Epithelial cell of proximal tubule (primary cell): Measurements from ENCODE around the gene GREB1. TPM values are rescaled to one million over a fixed set of nuclear protein-coding genes. Genes with fewer than 3 reads are reported as not detected.

Experiments used
- DNase-seq: peaks from one replicate; pipeline ENCODE4 v3.0.0-alpha.2; 2011; ENCODE audit warnings: low read depth
- H3K4me3 ChIP-seq: 2 replicates; pipeline ENCODE4 v1.5.1; 2011; ENCODE audit warnings: low read depth, mild to moderate bottlenecking, low read length
- total RNA-seq: library from RNA; depleted of rRNA; stranded (reverse); fragments of >200 nt; gene quantifications from 2 replicates; pipeline ENCODE4 v1.2.3, GENCODE V29; 2015
- TF ChIP-seq, protein P1 (sequence below): conservative IDR thresholded peaks from 2 replicates; pipeline ENCODE4 v1.5.1; 2012; ENCODE audit warnings: low read depth, mild to moderate bottlenecking, low read length

Gene GREB1
- total RNA-seq, 1 donor from 2014 or later: 0.12 TPM

DNA sequence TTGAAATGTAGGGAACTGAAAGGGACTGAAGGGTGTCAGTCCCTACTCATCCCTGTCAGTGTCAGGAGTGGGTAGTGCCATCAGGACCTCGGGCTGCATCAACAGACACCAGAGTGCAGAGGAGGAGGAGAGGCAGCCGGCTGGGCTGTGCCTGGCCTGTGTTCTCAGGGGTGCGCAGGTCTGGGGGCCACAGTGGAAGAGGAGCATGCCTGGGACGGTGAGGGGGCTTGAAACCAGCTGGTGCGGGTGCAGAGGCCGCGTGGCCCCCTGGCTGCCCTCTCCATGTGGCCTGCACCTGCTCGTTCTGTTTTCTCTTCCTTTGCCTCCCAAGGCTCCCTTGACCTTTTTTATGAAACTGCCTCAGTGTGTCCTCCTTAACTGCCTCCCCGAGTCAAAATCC is 94.8 kb downstream of the GREB1 start:
- TF ChIP-seq, protein P1, sequence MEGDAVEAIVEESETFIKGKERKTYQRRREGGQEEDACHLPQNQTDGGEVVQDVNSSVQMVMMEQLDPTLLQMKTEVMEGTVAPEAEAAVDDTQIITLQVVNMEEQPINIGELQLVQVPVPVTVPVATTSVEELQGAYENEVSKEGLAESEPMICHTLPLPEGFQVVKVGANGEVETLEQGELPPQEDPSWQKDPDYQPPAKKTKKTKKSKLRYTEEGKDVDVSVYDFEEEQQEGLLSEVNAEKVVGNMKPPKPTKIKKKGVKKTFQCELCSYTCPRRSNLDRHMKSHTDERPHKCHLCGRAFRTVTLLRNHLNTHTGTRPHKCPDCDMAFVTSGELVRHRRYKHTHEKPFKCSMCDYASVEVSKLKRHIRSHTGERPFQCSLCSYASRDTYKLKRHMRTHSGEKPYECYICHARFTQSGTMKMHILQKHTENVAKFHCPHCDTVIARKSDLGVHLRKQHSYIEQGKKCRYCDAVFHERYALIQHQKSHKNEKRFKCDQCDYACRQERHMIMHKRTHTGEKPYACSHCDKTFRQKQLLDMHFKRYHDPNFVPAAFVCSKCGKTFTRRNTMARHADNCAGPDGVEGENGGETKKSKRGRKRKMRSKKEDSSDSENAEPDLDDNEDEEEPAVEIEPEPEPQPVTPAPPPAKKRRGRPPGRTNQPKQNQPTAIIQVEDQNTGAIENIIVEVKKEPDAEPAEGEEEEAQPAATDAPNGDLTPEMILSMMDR: no peak
- no peak for DNase-seq
- no peak overlapping the region for H3K4me3 ChIP-seq

DNA sequence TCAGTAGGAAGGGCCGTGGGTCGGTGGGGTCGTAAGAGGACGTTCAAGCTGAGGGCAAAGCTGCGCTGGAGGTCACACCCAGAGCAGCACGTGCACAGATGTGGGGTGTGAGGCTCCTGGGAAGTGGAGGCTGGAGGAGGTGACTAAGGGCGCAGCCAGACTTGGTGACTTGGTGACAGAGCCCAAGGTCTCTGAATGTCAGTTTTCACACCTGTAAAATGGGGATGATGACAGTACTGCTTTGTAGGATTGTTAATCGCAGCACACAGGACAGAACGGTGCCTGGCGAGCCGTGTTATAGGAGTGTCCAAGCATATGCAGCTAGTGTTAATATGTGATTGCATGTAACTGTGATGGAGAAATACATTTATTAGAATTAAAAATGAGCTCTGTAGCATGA is 95.4 kb downstream of the GREB1 start:
- TF ChIP-seq, protein P1: no peak
- no peak for DNase-seq
- no peak overlapping the region for H3K4me3 ChIP-seq

DNA sequence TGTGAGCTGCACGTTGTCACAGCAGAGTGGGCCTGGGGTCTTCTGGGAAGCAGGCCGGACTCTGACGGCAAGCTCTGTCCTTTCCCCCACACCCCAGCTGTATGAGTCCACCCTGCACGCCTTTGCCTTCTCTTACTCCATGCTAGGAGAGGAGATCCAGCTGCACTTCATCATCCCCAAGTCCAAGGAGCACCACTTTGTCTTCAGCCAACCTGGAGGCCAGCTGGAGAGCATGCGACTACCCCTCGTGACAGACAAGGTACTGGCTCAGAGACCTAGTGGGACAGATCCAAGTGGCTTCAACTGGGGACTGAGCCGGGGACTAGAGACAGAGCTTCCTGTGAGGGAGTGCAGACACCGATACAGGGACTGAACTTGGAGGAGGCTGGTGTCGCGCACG is 96.0 kb downstream of the GREB1 start:
- TF ChIP-seq, protein P1: no peak
- DNase-seq: no peak
- no peak overlapping the region for H3K4me3 ChIP-seq

DNA sequence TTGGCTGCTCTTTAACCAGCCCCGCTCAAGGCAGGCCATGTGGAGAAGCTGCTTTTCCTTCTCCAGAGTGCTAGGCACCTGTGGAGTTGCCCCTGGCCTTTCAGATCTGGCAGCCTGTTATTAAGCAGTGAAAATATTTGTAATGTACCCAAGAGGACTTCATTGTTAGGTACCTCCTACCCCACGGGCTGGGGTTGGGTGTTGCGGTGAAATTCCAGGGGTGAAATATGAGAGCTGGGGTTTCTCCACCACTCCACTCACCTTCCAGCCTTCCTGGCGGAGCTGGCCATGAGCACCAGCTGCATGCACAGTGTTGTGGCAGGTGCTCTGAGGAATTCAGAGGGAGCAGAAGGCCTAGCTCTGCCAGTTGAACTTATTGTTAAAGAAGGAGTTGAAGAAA is 97.0 kb downstream of the GREB1 start:
- no peak overlapping the region for H3K4me3 ChIP-seq
- TF ChIP-seq, protein P1: no peak
- no peak for DNase-seq

DNA sequence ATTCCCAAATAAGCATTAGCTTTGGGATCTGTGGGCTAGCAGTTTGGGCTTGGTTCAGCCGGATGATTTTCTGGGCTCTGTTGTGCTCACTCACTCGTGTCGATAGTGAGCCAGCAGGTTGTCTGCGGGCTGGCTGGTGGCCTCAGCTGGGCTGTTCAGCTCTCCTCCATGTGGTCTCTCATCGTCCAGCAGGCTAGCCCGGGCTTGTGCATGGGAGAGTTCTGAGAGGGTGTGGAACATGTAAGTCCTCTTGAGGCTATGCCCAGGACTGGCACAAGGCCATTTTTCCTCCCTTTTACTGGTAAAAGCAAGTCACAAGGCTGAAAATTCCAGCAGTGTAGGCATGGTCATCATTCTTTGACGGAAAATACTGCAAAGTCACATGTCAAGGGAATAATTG is 97.6 kb downstream of the GREB1 start:
- no peak overlapping the region for H3K4me3 ChIP-seq
- no peak for DNase-seq
- TF ChIP-seq, protein P1: no peak

DNA sequence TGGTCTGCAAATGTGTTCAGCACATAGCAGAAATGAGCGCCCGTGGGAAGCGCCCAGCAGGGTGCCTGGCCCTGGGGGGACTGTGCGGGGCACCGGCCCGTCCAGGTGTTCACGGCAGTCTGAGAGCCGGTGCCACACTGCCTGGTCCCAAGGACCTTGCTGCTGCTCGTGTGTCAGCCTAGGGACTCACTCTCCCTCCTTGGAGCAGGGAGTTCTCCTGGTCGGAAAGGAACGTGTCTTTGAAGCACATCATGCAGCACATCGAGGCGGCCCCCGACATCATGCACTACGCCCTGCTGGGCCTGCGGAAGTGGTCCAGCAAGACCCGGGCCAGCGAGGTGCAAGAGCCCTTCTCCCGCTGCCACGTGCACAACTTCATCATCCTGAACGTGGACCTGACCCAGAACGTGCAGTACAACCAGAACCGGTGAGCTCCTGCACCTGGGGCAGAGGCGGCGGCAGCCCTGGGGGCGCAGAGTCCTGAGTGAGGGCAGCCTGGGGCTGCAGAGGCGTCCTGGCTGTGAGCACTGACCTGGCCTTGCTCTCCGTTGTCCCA is 100.2 kb downstream of the GREB1 start:
- DNase-seq: no peak
- no peak overlapping the region for H3K4me3 ChIP-seq
- TF ChIP-seq, protein P1: no peak

DNA sequence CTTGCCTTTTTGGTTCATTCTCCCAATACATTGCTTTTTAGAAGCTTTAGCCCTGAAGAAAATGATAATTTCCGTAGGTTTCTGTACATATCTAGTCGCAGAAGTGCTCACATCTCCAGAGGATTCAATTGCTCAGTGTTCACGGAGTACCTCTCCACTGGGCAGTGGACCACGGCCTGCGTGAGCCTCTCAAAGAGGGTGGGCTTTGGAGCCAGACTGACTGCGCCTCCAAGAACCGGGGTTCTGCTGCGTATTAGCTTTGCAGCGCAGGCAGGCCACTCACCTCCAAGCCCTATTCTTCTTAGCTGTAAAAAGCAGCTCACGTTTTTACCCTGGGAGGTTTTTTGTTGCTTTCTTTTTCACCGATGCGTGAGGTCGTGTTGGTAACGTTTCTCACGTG is 100.7 kb downstream of the GREB1 start:
- TF ChIP-seq, protein P1: no peak
- DNase-seq: no peak

More for the DNA sequence above, 100.7 kb downstream of the GREB1 start:
- no peak overlapping the region for H3K4me3 ChIP-seq
